Adipocyte (in vitro differentiated cells): ENCODE measurements around the gene NOLC1.

Experiments
- DNase-seq: peaks from one replicate; pipeline ENCODE4 v3.0.0-alpha.2; 2015; ENCODE audit warnings: low read depth
- H3K27me3 ChIP-seq: replicated peaks from 2 replicates; pipeline ENCODE4 v1.7.0; 2013; ENCODE audit warnings: mild to moderate bottlenecking, low read length, moderate library complexity; ENCODE audit not compliant: control insufficient read depth, insufficient read depth
- H3K36me3 ChIP-seq: 2 replicates; pipeline ENCODE4 v1.7.0; 2013; ENCODE audit warnings: low read length, mild to moderate bottlenecking, moderate library complexity; ENCODE audit not compliant: control insufficient read depth, insufficient read depth, severe bottlenecking
- H3K4me1 ChIP-seq: 2 replicates; pipeline ENCODE4 v1.7.0; 2013; ENCODE audit warnings: mild to moderate bottlenecking, low read length, moderate library complexity; ENCODE audit not compliant: control insufficient read depth, insufficient read depth
- H3K4me3 ChIP-seq: 2 replicates; pipeline ENCODE4 v1.7.0; 2013; ENCODE audit warnings: mild to moderate bottlenecking, low read length, moderate library complexity
- H3K9ac ChIP-seq: 2 replicates; pipeline ENCODE4 v1.7.0; 2013; ENCODE audit warnings: mild to moderate bottlenecking, low read length, moderate library complexity
- H3K9me3 ChIP-seq: 2 replicates; pipeline ENCODE4 v1.7.0; 2013; ENCODE audit warnings: mild to moderate bottlenecking, low read length, moderate library complexity; ENCODE audit not compliant: control insufficient read depth

The NOLC1 gene

GRCh38 chr10:102131286-102132170 is 20.7 kb upstream of the NOLC1 start:
- no peak overlapping the region for H3K4me3 ChIP-seq
- peak; percentile 19 for DNase-seq
- H3K36me3 ChIP-seq = no peaks in the 10 kb centered on the region

GRCh38 chr10:102132193-102132562 is 20.0 kb upstream of the NOLC1 start:
- no peaks in the 10 kb centered on the region for H3K27me3 ChIP-seq
- H3K4me1 ChIP-seq = peaks cover 22% of the 10 kb centered on the region
- no peaks in the 10 kb centered on the region for H3K36me3 ChIP-seq
- DNase-seq = no peak
- H3K9ac ChIP-seq = peak overlapping the region; percentile 98
- no peaks in the 10 kb centered on the region for H3K9me3 ChIP-seq
- H3K4me3 ChIP-seq = peak overlapping the region; percentile 90

More at GRCh38 chr10:102131286-102132170, 20.7 kb upstream of the NOLC1 start:
- H3K27me3 ChIP-seq = no peaks in the 10 kb centered on the region
- H3K4me1 ChIP-seq = peaks cover 22% of the 10 kb centered on the region
- peak overlapping the region; percentile 98 for H3K9ac ChIP-seq
- no peaks in the 10 kb centered on the region for H3K9me3 ChIP-seq

DNA sequence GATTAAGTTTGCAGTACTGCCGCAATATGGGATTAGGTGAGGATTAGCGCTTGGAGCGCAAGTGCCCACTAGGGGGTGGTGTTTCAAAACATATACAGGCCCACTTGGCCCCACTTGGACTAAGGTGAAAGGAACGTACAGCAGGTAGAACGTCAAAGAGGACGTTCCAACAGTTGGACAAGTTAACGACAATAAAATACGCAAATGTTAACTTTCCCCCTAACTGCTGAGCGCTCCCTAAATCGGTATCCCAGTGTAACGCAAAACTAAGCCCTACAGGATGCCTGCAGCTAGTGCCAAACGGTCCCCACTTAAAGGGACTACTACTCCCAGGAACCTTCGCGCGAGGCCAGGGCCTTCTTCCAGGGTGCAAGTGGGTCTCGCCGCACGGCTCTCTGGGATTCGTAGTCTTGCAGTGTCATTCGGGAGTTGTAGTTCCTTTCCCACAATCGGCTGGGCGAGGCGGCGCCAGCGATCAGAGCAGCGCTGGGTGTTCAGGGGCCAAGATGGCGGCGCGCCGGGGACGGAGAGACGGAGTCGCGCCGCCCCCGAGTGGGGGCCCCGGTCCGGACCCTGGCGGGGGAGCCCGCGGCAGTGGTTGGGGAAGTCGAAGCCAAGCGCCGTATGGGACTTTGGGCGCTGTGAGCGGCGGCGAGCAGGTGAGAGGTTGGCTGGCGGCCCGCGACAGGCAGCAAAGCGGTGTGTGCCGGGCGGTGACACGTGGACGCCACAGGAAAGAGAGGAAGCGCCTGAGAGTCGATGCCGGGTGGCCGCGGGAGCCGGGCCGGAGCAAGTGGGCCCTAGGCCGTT is 19.4 kb upstream of the NOLC1 start, which contains the start of gene PPRC1:
PPRC1 (plus strand) TSS at position 478 of the 810 bp plus-strand sequence; CDS start at position 507, 29 bp downstream.
- Histone ChIP-seq H3K4me1 (peaks cover 19% of the 10 kb centered on the region), H3K4me3 (peak within 1 kb of the TSS; percentile 90), H3K36me3 (peaks cover 5% of the 10 kb centered on the region), H3K27me3 (no peaks in the 10 kb centered on the region), H3K9ac (peak within 1 kb of the TSS; percentile 98), H3K9me3 (no peaks in the 10 kb centered on the region)
- peak; percentile 99 for DNase-seq

DNA sequence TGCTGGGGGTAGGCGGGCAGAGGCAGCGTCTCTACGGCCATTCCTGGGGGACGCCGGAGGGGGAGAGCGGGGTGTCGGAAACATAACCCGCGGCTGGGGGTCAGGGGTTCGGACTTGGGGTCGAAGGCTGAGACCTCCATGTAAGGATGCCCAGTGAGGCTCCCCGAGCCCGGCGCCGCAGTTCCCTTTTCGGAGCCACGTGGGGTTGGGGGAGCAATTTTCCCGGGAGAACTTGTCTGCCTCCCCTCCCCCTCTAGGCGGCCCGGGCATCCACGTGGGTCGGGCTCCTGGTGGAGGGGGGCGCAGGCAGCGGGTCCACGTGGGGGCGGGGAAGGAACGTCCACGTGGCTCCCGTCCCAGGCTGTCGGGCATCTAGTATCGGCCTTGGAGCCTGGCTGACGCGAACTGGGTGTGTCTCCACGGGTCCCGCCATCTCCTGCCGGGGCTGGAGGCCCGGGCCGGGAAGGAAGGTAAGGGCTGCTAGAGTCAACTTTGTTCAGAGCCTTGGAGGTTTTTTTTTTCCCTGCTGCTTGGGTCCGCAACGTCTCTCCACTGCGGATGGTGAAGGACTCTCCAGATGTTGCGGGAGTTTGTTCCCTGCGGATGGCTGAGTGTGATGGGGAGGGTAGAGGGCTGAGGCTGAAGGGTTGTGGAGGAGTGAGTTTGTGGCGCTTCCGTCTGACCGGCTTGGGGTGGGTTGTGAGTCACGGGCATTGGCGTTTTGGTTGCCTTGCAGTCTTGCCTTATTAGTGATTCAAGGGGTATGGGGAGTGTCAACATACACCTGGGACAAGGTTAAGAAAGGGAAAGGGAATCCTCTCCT is 18.6 kb upstream of the NOLC1 start:
- Histone ChIP-seq H3K4me1 (peaks cover 17% of the 10 kb centered on the region), H3K9ac (peak overlapping the region; percentile 98), H3K4me3 (peak overlapping the region; percentile 90), H3K27me3 (no peaks in the 10 kb centered on the region), H3K9me3 (no peaks in the 10 kb centered on the region), H3K36me3 (peaks cover 13% of the 10 kb centered on the region)
- DNase-seq = peak; percentile 91

- Histone ChIP-seq H3K4me1 (peaks cover 17% of the 10 kb centered on the region), H3K9ac (peak overlapping the region; percentile 98), H3K36me3 (peaks cover 21% of the 10 kb centered on the region), H3K9me3 (no peaks in the 10 kb centered on the region), H3K27me3 (no peaks in the 10 kb centered on the region), H3K4me3 (peak overlapping the region; percentile 90)
- DNase-seq = no peak
These were observed 17.8 kb upstream of the NOLC1 start for GRCh38 chr10:102134416-102134815.

- no peak for DNase-seq
- H3K36me3 ChIP-seq = peaks cover 38% of the 10 kb centered on the region
These were observed 16.1 kb upstream of the NOLC1 start for GRCh38 chr10:102135956-102136526.

GRCh38 chr10:102139281-102140110 is 12.7 kb upstream of the NOLC1 start:
- Histone ChIP-seq H3K4me1 (peaks cover 7% of the 10 kb centered on the region), H3K9ac (no peak overlapping the region), H3K36me3 (peaks cover 64% of the 10 kb centered on the region), H3K27me3 (no peaks in the 10 kb centered on the region), H3K4me3 (no peak overlapping the region), H3K9me3 (no peaks in the 10 kb centered on the region)
- no peak for DNase-seq

More at GRCh38 chr10:102135956-102136526, 16.1 kb upstream of the NOLC1 start:
- Histone ChIP-seq H3K27me3 (no peaks in the 10 kb centered on the region), H3K9me3 (no peaks in the 10 kb centered on the region), H3K4me3 (no peak overlapping the region), H3K4me1 (peaks cover 17% of the 10 kb centered on the region), H3K9ac (no peak overlapping the region)

DNA sequence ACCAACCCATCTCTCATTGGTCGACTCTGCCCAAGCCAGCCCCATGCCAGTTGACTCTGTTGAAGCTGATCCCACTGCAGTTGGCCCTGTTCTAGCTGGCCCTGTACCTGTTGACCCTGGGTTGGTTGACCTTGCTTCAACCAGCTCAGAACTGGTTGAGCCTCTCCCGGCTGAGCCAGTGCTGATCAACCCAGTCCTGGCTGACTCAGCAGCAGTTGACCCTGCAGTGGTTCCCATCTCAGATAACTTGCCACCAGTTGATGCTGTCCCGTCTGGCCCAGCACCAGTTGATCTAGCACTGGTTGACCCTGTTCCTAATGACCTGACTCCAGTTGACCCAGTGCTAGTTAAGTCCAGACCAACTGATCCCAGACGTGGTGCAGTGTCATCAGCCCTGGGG is 12.0 kb upstream of the NOLC1 start:
- Histone ChIP-seq H3K36me3 (peaks cover 71% of the 10 kb centered on the region), H3K4me1 (no peaks in the 10 kb centered on the region), H3K9me3 (no peaks in the 10 kb centered on the region), H3K27me3 (no peaks in the 10 kb centered on the region), H3K9ac (no peak overlapping the region), H3K4me3 (no peak overlapping the region)
- no peak for DNase-seq

DNA sequence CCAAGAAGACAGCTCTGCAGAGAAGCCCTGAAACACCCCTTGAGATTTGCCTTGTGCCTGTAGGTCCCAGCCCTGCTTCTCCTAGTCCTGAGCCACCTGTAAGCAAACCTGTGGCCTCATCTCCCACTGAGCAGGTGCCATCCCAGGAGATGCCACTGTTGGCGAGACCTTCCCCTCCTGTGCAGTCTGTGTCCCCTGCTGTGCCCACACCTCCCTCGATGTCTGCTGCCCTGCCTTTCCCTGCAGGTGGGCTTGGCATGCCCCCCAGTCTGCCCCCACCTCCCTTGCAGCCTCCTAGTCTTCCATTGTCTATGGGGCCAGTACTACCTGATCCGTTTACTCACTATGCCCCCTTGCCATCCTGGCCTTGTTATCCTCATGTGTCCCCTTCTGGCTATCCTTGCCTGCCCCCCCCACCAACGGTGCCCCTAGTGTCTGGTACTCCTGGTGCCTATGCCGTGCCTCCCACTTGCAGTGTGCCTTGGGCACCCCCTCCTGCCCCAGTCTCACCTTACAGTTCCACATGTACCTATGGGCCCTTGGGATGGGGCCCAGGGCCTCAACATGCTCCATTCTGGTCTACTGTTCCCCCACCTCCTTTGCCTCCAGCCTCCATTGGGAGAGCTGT is 11.2 kb upstream of the NOLC1 start:
- H3K36me3 ChIP-seq = peaks cover 76% of the 10 kb centered on the region
- no peaks in the 10 kb centered on the region for H3K4me1 ChIP-seq
- DNase-seq = no peak
- H3K4me3 ChIP-seq = no peak overlapping the region
- H3K9ac ChIP-seq = no peak overlapping the region
- H3K27me3 ChIP-seq = no peaks in the 10 kb centered on the region
- no peaks in the 10 kb centered on the region for H3K9me3 ChIP-seq
